Superior temporal gyrus (tissue), 1 donor: ENCODE data around the gene CENPX.

Source experiments
- DNase-seq: peaks from one replicate; pipeline ENCODE4 v3.0.0-alpha.2; 2016; ENCODE audit errors: extremely low spot score

CENPX gene

DNA sequence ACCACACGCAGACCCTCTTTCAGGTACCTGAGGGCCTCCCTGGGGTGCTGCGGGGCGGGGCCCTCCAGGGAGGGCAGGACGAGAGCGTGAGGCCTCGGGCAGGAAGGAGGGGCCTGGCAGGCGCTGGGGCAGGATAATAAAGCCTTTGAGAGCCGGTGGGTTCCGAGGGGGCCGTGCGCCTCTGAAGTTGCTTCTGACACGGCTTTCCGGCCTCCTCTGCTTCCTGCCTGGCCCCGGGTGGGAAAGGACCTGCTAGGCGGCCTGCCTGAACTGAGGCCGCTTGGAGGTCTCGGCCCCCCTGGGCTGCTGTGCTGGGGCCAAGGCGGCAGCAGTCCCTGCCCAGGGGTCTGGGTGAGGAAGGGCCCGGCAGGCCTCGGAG lies 10.4 kb downstream of the CENPX start:
- DNase-seq: no peak

- DNase-seq: no peak
These were observed 11.0 kb downstream of the CENPX start for GRCh38 chr17:82011617-82012187.

GRCh38 chr17:82010575-82011525 lies 11.8 kb downstream of the CENPX start:
- DNase-seq: no peak

GRCh38 chr17:82009413-82009812 lies 13.3 kb downstream of the CENPX start:
- no peak for DNase-seq

DNA sequence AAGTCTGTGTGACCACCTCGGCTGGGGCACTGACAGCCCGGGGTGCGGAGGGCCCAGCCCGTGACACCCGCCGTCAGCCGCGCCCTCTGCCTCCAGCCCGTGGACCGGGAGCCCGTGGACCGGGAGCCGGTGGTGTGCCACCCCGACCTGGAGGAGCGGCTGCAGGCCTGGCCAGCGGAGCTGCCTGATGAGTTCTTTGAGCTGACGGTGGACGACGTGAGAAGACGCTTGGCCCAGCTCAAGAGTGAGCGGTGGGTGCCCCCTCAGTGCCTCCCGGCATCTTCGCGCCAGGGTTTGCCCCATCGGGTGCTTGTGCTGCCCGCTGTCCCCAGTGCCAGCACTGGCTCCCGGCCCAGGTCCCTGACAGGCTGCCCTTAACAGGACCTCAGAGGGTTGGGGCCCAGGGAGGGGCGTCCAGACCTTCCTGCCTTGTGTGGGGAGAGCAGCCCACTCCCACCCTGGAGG lies 13.7 kb downstream of the CENPX start:
- DNase-seq: no peak

- no peak for DNase-seq
These were observed 14.3 kb downstream of the CENPX start for GRCh38 chr17:82008258-82008940.

DNA sequence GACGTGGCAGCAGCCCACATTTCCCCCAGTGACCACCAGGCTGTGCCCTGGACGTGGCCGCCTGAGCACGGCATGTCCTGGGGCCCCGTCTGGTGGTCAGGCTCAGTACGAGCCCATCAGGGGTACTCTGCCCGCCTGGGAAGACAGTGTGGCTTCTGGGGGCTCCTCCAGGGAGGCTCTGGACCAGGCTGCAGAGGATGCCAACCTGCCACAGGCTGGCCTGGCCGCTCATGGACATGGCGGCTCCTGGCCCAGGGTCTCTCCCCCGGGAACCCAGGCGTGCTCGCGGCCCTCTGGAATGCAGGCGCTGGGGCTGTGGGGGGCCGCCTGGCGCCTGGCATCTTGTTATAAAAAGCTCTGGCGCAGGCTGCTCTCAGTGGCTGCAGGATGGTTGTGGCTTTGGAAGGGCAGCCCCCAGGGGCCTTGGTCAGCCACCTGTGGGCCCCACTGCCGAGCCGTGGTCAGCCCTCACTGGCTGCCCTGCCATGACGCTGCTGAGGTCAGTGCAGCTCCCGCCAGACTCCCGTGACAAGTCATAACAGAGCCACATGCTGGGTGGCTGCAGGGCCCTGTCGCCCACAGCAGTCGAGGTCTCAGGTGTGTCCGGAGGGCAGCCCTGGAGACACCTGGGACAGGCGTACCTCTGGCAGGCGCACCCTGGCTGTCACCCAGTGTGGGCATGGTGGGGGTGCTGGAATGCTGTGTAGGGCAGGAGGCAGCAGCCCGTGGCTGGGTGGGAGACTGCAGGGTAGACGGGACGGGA lies 15.0 kb downstream of the CENPX start:
- DNase-seq: peak; percentile 1

- DNase-seq: no peak
These were observed 15.5 kb downstream of the CENPX start for GRCh38 chr17:82007228-82007494.

DNA sequence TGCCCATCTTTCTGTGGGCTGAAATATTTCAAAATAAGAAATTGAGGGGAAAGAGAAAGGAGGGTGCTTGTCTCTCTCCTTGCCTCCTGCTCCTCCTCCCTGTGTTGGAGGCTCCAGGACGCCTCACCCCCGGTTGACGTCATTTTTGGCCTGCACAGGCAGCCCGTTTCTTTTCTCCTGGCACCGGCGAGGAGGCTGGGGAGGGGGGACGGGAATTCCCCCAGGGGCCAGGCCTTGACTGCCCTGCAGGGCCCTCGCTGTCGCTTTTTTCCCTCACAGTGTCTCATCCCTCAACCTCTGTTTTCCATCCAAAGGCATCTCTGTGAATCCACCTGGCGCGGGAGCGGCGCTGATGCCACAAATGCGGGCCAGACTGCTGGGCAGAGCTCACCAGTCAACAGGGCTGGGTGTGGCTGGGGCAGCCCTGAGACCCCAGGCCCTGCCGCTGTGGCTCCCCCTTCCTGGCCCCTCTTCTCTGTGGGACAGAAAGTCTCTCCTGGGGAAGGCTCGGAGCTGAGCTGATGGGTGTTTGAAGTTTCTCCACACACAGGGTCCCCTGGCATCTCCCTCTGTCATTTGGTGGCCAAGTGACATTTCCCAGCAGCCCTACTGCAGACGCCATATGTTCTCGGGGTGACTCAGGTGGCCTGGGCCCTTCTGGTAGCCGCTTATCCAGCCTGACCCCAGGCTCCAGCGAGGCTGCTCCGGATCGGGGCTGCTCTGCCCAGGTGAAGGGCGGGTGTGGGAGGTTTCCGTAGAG lies 16.0 kb downstream of the CENPX start:
- DNase-seq: peak; percentile 17

DNA sequence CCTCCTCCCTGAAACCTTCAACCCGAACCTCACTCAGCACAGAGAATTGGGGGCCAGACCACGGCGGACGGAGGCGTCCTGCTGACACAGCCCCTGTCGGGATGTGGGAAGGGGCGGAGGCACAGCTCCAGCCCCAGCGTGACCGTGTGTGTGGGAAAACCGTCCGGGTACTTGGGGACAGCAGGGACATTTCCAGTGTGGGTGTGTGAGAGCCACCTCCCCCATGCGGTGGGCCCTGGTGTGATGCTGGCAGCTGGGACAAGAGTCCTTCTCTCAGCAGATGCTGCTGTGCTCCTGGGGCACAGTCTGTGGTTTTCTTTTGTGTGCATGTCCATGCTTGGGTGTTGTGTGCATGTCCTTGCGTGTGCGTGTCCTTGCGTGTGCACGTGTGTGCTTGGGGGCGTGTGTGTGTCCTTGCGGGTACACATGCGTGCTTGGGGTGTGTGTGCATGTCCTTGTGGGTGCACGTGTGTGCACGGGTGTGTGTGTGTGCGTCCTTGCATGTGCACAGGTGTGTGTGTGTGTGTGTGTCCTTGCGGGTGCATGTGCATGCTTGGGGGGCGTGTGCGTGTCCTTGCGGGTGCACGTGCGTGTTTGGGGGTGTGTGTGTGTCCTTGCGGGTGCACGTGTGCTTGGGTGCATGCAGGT lies 16.9 kb downstream of the CENPX start:
- no peak for DNase-seq

- no peak for DNase-seq
These were observed 17.9 kb downstream of the CENPX start for GRCh38 chr17:82004517-82005455.

GRCh38 chr17:82003411-82004381 lies 19.0 kb downstream of the CENPX start:
- no peak for DNase-seq

GRCh38 chr17:82001571-82002056 lies 21.1 kb downstream of the CENPX start:
- DNase-seq: no peak

- DNase-seq: no peak
These were observed 21.7 kb downstream of the CENPX start for GRCh38 chr17:82000803-82001570.

- no peak for DNase-seq
These were observed 22.5 kb downstream of the CENPX start for GRCh38 chr17:81999976-82000802.

- no peak for DNase-seq
These were observed 23.1 kb downstream of the CENPX start for GRCh38 chr17:81999587-81999975.
